ENCODE measurements around the gene S100A13.

- TF ChIP-seq POLR2A (IDR thresholded peaks at IDR 0.05) = no peak
- TF ChIP-seq EP300 (IDR thresholded peaks at IDR 0.05; ENCODE audit: low read depth) = no peak
Observed at GRCh38 chr1:153616917-153617311, 10.4 kb downstream of the S100A13 start.
